Thyroid gland (tissue), 4 donors: ENCODE measurements around the gene RANBP10. TPM values are rescaled to one million over a fixed set of nuclear protein-coding genes. Genes with fewer than 3 reads are reported as not detected.

ENCODE experiments used
- DNase-seq, 2 donors: peaks; one replicate each; pipeline ENCODE4 v3.0.0-alpha.2; 2019
- H3K27ac ChIP-seq, 3 donors: fragments of 200-600 bp; sonication (generic); 1 replicate in 2 of 3; 2 replicates in 1 of 3; pipeline ENCODE4 v1.5.1; 2016 to 2019; ENCODE audit warnings: mild to moderate bottlenecking in 1 of 3, moderate library complexity in 1 of 3
- H3K27me3 ChIP-seq: fragments of 200-600 bp; sonication (generic); one replicate; pipeline ENCODE4 v1.5.1; 2019
- H3K36me3 ChIP-seq, 2 donors: fragments of 200-600 bp; sonication (generic); one replicate each; pipeline ENCODE4 v1.5.1; 2016 to 2019
- H3K4me1 ChIP-seq, 2 donors: fragments of 200-600 bp; sonication (generic); one replicate each; pipeline ENCODE4 v1.5.1; 2017 to 2019
- H3K4me3 ChIP-seq, 3 donors: fragments of 200-600 bp; sonication (generic); replicated peaks in 1 of 3; 1 replicate in 2 of 3; 2 replicates in 1 of 3; pipeline ENCODE4 v1.5.1; 2016; ENCODE audit warnings: mild to moderate bottlenecking in 1 of 3
- H3K9me3 ChIP-seq: fragments of 200-600 bp; sonication (generic); one replicate; pipeline ENCODE4 v1.5.1; 2017
- POLR2A ChIP-seq, 2 donors: fragments of 450-650 bp; IDR thresholded peaks; one replicate each; pipeline ENCODE4 v1.6.1; 2017; ENCODE audit warnings: antibody characterized with exemption in 2 of 2, mild to moderate bottlenecking in 2 of 2, moderate library complexity in 1 of 2
- WGBS, 2 donors: methylation state at CpG; one replicate each; pipeline ENCODE4 v1.1.5; 2017; 5-methylcytosine and 5-hydroxymethylcytosine counted together
- intact Hi-C: fragments of 100-400 bp; cut with DNase I; formaldehyde crosslinking; loops from one replicate; pipeline ENCODE4 v1.15.1; 2023
- total RNA-seq, 4 donors: library from RNA; depleted of rRNA; stranded (reverse); fragments of >200 nt; gene quantifications; one replicate each; pipeline ENCODE4 v1.2.3, GENCODE V29; 2016
- TF ChIP-seq, protein P1 (sequence below), 6 experiments: fragments of 200-600 bp in 3 of 6; fragments of 450-650 bp in 3 of 6; sonication (generic) in 3 of 6; IDR thresholded peaks; one replicate each; pipeline ENCODE4 v1.5.1; 2016 to 2019; ENCODE audit warnings: antibody characterized with exemption in 6 of 6, mild to moderate bottlenecking in 2 of 6, inconsistent platforms in 1 of 6, moderate library complexity in 1 of 6

RANBP10 gene
- total RNA-seq, 4 donors from 2014 or later = 9.2 to 13.0 (median 11.0) TPM

DNA sequence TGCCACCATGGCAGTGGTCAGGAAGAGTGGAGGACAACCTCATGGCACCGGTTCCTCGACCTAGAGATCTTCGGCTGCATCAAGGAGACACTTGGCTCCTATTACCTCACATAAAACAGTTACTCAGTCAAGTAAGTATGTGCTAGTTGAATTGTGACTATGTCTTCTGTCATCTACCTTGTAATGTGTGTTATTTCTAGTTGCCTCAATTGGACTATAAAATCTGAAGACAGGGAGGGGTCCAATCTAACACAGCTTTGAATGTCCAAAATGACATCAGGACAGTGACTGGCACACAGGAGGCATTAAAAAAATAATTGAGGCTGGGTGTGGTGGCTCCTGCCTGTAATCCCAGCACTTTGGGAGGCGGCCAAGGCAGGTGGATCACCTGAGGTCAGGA lies 122.6 kb downstream of the RANBP10 start:
- 96 to 98% methylated on average over 4 of the region's 4 CpGs for WGBS, 2 donors
- H3K36me3 ChIP-seq = no peaks in the 10 kb centered on the region
- H3K4me3 ChIP-seq = no peak overlapping the region
- no peak for DNase-seq
- no peaks in the 10 kb centered on the region for H3K9me3 ChIP-seq
- TF ChIP-seq, protein P1, sequence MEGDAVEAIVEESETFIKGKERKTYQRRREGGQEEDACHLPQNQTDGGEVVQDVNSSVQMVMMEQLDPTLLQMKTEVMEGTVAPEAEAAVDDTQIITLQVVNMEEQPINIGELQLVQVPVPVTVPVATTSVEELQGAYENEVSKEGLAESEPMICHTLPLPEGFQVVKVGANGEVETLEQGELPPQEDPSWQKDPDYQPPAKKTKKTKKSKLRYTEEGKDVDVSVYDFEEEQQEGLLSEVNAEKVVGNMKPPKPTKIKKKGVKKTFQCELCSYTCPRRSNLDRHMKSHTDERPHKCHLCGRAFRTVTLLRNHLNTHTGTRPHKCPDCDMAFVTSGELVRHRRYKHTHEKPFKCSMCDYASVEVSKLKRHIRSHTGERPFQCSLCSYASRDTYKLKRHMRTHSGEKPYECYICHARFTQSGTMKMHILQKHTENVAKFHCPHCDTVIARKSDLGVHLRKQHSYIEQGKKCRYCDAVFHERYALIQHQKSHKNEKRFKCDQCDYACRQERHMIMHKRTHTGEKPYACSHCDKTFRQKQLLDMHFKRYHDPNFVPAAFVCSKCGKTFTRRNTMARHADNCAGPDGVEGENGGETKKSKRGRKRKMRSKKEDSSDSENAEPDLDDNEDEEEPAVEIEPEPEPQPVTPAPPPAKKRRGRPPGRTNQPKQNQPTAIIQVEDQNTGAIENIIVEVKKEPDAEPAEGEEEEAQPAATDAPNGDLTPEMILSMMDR (IDR thresholded peaks at IDR 0.05) = no peak
- no peak for TF ChIP-seq POLR2A (IDR thresholded peaks at IDR 0.05)
- no peaks in the 10 kb centered on the region for H3K27me3 ChIP-seq
- H3K27ac ChIP-seq = no peak overlapping the region
- intact Hi-C loops = no loop called here
- H3K4me1 ChIP-seq = peaks cover 15 to 28% of the 10 kb centered on the region in 2 donors

DNA sequence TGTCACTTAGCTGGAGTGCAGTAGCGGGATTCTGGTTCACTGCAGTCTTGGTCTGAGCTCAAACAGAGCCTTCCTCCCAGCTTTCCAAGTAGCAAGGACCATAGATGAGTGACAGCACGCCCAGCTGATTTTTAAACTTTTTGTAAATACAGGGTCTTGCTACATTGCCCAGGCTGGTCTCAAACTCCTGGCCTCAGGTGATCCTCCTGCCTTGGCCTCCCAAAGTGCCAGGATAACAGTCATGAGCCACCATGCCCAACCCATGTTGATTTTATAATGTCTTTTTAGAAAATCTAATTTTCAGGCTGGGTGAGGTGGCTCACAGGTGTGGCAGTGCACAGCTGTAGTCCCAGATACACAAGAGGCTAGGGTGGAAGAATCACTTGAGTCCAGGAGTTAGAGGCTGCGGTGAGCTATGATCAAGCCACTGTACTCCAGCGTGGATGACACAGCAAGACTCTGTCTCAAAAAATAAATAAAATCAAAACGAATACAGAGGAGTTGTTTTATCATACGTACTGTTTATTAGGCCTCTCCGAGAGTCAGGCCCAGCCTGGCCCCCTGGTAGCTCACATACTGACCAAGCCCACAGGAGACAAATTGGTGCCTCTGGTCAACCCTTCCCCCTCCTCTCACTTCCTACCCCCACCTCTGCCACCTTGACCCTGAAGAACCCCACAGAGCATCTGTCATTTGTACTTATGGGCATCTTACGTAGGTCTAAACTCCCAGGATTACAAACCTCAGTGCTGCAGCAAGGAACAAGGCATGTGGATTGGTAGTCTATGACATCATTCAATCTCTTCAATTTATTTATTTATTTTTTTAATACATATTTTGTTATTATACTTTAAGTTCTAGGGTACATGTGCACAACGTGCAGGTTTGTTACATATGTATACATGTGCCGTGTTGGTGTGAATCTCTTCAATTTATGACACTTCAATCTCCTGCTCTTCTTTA lies 126.1 kb downstream of the RANBP10 start:
- Histone ChIP-seq H3K4me1 (peaks cover 13 to 39% of the 10 kb centered on the region in 2 donors), H3K27me3 (no peaks in the 10 kb centered on the region), H3K27ac (no peak overlapping the region), H3K36me3 (no peaks in the 10 kb centered on the region), H3K9me3 (no peaks in the 10 kb centered on the region), H3K4me3 (no peak overlapping the region)
- intact Hi-C loops = loop anchor here (5.0 kb wide), 1 partner anchor 122 kb away; no protein-coding TSS in a partner anchor
- DNase-seq = no peak
- 91 to 97% methylated on average over 10 of the region's 10 CpGs for WGBS, 2 donors
- TF ChIP-seq POLR2A (IDR thresholded peaks at IDR 0.05) = no peak
- TF ChIP-seq, protein P1 (IDR thresholded peaks at IDR 0.05) = no peak

DNA sequence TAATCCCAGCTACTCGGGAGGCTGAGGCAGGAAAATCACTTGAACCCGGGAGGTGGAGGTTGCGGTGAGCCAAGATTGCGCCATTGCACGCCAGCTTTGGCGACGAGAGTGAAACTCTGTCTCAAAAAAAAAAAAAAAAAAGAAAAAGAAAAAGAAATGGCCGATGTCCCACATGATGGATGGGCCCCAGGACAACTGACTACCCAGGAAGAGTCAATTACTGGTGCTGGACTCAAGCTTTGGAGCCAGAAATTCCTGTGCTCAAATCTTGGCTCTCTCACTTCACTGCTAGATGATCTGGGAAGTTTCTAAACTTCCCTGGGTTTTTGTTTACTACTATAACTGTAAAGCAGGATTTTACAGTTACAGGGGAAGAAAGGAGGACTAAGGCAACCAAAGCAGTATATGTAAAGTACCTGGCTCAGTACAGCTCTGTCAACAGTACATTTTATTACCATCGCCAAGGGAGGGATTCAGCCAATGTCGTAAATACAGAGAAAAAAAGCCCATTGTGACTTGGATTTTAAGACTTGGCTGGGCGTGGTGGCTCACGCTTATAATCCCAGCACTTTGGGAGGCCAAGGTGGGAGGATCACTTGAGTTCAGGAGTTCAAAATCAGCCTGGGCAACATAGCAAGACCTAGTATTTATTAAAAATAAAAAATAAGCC lies 127.9 kb downstream of the RANBP10 start:
- Histone ChIP-seq H3K36me3 (no peaks in the 10 kb centered on the region), H3K27ac (no peak overlapping the region), H3K27me3 (no peaks in the 10 kb centered on the region), H3K4me3 (no peak overlapping the region), H3K4me1 (peaks cover 26 to 43% of the 10 kb centered on the region in 2 donors), H3K9me3 (no peaks in the 10 kb centered on the region)
- DNase-seq = no peak
- WGBS, 2 donors = 93 to 94% methylated on average over 12 of the region's 12 CpGs
- intact Hi-C loops = loop anchor here (5.0 kb wide), 1 partner anchor 124 kb away; no protein-coding TSS in a partner anchor
- TF ChIP-seq, protein P1 (IDR thresholded peaks at IDR 0.05) = no peak
- no peak for TF ChIP-seq POLR2A (IDR thresholded peaks at IDR 0.05)

DNA sequence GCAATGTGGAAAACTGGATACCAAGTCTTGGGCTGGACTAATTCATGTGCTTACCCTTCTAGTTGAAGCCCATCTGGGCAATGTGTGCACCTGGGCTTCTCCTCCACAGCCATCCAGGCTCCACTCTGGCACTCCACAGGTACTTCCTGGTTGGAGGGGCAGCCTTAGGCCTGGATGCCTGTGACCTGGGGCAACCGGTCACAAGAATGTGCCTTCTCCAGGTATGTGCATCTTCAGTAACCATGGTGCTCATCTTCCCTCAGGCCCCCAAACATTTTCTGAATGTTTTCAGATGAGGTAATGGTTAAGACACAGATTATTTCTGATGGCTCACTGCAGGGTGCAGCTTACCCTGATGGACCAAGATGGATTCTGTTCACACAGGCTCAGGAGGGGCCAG lies 128.6 kb downstream of the RANBP10 start:
- peaks cover 34 to 51% of the 10 kb centered on the region in 2 donors for H3K4me1 ChIP-seq
- H3K36me3 ChIP-seq = no peaks in the 10 kb centered on the region
- no peaks in the 10 kb centered on the region for H3K27me3 ChIP-seq
- intact Hi-C loops = loop anchor here (5.0 kb wide), 1 partner anchor 125 kb away; no protein-coding TSS in a partner anchor
- H3K4me3 ChIP-seq = no peak overlapping the region
- TF ChIP-seq, protein P1 (IDR thresholded peaks at IDR 0.05) = no peak
- no peak for TF ChIP-seq POLR2A (IDR thresholded peaks at IDR 0.05)
- no peak for DNase-seq
- WGBS, 2 donors = 100% methylated on average over 1 of the region's 1 CpG
- H3K27ac ChIP-seq = no peak overlapping the region
- H3K9me3 ChIP-seq = no peaks in the 10 kb centered on the region
